HEK293T (cell line): ENCODE measurements around the gene GDF11.
A peak's percentile ranks its signal among the peaks of the same experiment; 100 is the strongest.

Source experiments
- CTCF ChIA-PET: fragments of 350-600 bp; formaldehyde crosslinking; extraction: SDS; loops from one replicate; lab custom pipeline; 2021; ENCODE audit warnings: antibody characterized with exemption, inconsistent platforms; lab: Yijun Ruan, JAX
- POLR2A ChIA-PET: fragments of 350-600 bp; formaldehyde crosslinking; extraction: SDS; loops from one replicate; lab custom pipeline; 2020; ENCODE audit warnings: antibody characterized with exemption, inconsistent platforms; lab: Yijun Ruan, JAX
- DNase-seq: peaks from one replicate; pipeline ENCODE4 v3.0.0; 2012; ENCODE audit warnings: mixed read lengths; ENCODE audit errors: extremely low spot score
- ARNT ChIP-seq: fragments of 450-650 bp; IDR thresholded peaks from 2 replicates; pipeline ENCODE4 v1.6.1; 2017; ENCODE audit warnings: mild to moderate bottlenecking
- BHLHE40 ChIP-seq: fragments of 450-650 bp; IDR thresholded peaks from 2 replicates; pipeline ENCODE4 v1.6.1; 2016; ENCODE audit warnings: mild to moderate bottlenecking, moderate library complexity, borderline replicate concordance
- CTBP1 ChIP-seq: fragments of 450-650 bp; IDR thresholded peaks from 2 replicates; pipeline ENCODE4 v1.6.1; 2016; ENCODE audit warnings: borderline replicate concordance
- ELF4 ChIP-seq: fragments of 450-650 bp; IDR thresholded peaks from 2 replicates; pipeline ENCODE4 v1.6.1; 2017; ENCODE audit warnings: antibody characterized with exemption
- FOXA1 ChIP-seq: fragments of 450-650 bp; IDR thresholded peaks from 2 replicates; pipeline ENCODE4 v1.6.1; 2016; ENCODE audit warnings: mild to moderate bottlenecking
- FOXK2 ChIP-seq: fragments of 450-650 bp; IDR thresholded peaks from 2 replicates; pipeline ENCODE4 v1.6.1; 2016; ENCODE audit warnings: mild to moderate bottlenecking
- FOXM1 ChIP-seq: fragments of 450-650 bp; IDR thresholded peaks from 2 replicates; pipeline ENCODE4 v1.6.1; 2017; ENCODE audit warnings: mild to moderate bottlenecking, borderline replicate concordance
- HDGF ChIP-seq: fragments of 450-650 bp; IDR thresholded peaks from 2 replicates; pipeline ENCODE4 v1.6.1; 2017; ENCODE audit warnings: antibody characterized with exemption, borderline replicate concordance
- L3MBTL2 ChIP-seq: fragments of 450-650 bp; conservative IDR thresholded peaks from 2 replicates; pipeline ENCODE4 v1.6.1; 2016; ENCODE audit warnings: mild to moderate bottlenecking
- LEF1 ChIP-seq: fragments of 450-650 bp; IDR thresholded peaks from 2 replicates; pipeline ENCODE4 v1.6.1; 2017; ENCODE audit warnings: mild to moderate bottlenecking, borderline replicate concordance
- NFRKB ChIP-seq: fragments of 450-650 bp; IDR thresholded peaks from 2 replicates; pipeline ENCODE4 v1.6.1; 2016; ENCODE audit warnings: mild to moderate bottlenecking, moderate library complexity
- SP1 ChIP-seq: fragments of 450-650 bp; IDR thresholded peaks from 2 replicates; pipeline ENCODE4 v1.6.1; 2017
- SUZ12 ChIP-seq: fragments of 450-650 bp; IDR thresholded peaks from 2 replicates; pipeline ENCODE4 v1.6.1; 2016; ENCODE audit warnings: mild to moderate bottlenecking
- TARDBP ChIP-seq: fragments of 450-650 bp; IDR thresholded peaks from 2 replicates; pipeline ENCODE4 v1.6.1; 2016
- ZNF384 ChIP-seq: fragments of 450-650 bp; IDR thresholded peaks from 2 replicates; pipeline ENCODE4 v1.6.1; 2016
- TF ChIP-seq, protein P1 (sequence below): fragments of 450-650 bp; IDR thresholded peaks from 2 replicates; pipeline ENCODE4 v1.6.1; 2016

GDF11 gene

GRCh38 chr12:55722948-55723347 lies 20.0 kb upstream of the GDF11 start:
- ChIA-PET POLR2A (interaction anchor here (1.5 kb wide), 1 partner anchor 11 kb away, joined by 3 read pairs; no protein-coding TSS in a partner anchor), CTCF (interaction anchor here (1.1 to 3.5 kb wide), 3 partner anchors 10 to 42 kb away, joined by 3 to 30 read pairs (median 4); a partner anchor contains a TSS)
- TF ChIP-seq ARNT (no peak), FOXM1 (no peak), ELF4 (no peak), SUZ12 (no peak), NFRKB (no peak)
- no peak for DNase-seq

- no peak for DNase-seq
- CTCF ChIA-PET = interaction anchor here (1.1 to 3.5 kb wide), 3 partner anchors 9 to 42 kb away, joined by 3 to 30 read pairs (median 4); a partner anchor contains a TSS
- POLR2A ChIA-PET = interaction anchor here (1.4 to 1.5 kb wide), 2 partner anchors 12 kb away, joined by 3 read pairs; no protein-coding TSS in a partner anchor
- no peak for TF ChIP-seq ZNF384
- TF ChIP-seq ARNT = no peak
- no peak for TF ChIP-seq FOXA1
- no peak for TF ChIP-seq SP1
- TF ChIP-seq, protein P1, sequence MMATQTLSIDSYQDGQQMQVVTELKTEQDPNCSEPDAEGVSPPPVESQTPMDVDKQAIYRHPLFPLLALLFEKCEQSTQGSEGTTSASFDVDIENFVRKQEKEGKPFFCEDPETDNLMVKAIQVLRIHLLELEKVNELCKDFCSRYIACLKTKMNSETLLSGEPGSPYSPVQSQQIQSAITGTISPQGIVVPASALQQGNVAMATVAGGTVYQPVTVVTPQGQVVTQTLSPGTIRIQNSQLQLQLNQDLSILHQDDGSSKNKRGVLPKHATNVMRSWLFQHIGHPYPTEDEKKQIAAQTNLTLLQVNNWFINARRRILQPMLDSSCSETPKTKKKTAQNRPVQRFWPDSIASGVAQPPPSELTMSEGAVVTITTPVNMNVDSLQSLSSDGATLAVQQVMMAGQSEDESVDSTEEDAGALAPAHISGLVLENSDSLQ = no peak
- TF ChIP-seq HDGF = no peak
- no peak for TF ChIP-seq NFRKB
- no peak for TF ChIP-seq CTBP1
- TF ChIP-seq BHLHE40 = no peak
- no peak for TF ChIP-seq L3MBTL2
- TF ChIP-seq ELF4 = no peak
- TF ChIP-seq FOXM1 = no peak
- no peak for TF ChIP-seq TARDBP
- no peak for TF ChIP-seq FOXK2
- TF ChIP-seq SUZ12 = no peak
- no peak for TF ChIP-seq LEF1
Measured at GRCh38 chr12:55723516-55724225, 19.3 kb upstream of the GDF11 start.

- no peak for TF ChIP-seq CTBP1
- no peak for TF ChIP-seq LEF1
- TF ChIP-seq, protein P1 = no peak
- no peak for TF ChIP-seq ARNT
- no peak for TF ChIP-seq FOXM1
- no peak for TF ChIP-seq FOXA1
- no peak for TF ChIP-seq NFRKB
- TF ChIP-seq BHLHE40 = no peak
- no peak for TF ChIP-seq ELF4
- TF ChIP-seq L3MBTL2 = no peak
- no peak for TF ChIP-seq ZNF384
- no peak for TF ChIP-seq FOXK2
- TF ChIP-seq TARDBP = no peak
- no peak for TF ChIP-seq SUZ12
- peak; percentile 65 for DNase-seq
- ChIA-PET CTCF (interaction anchor here (0.6 to 3.5 kb wide), 6 partner anchors 8 to 1083 kb away, joined by 3 to 30 read pairs (median 4); partner anchors contain the start of gene BLOC1S1), POLR2A (interaction anchor here (1.0 to 1.4 kb wide), 3 partner anchors 8 to 14 kb away, joined by 3 to 10 read pairs (median 5); partner anchors contain the start of gene BLOC1S1)
Measured at GRCh38 chr12:55724226-55724939, 18.5 kb upstream of the GDF11 start.

- POLR2A ChIA-PET = interaction anchor here (1.0 to 1.4 kb wide), 2 partner anchors 9 to 13 kb away, joined by 5 to 10 read pairs; partner anchors contain the start of gene BLOC1S1
- TF ChIP-seq SP1 (no peak), HDGF (no peak), L3MBTL2 (no peak), FOXK2 (no peak), ZNF384 (no peak), LEF1 (no peak), BHLHE40 (no peak), ELF4 (no peak), TARDBP (no peak), FOXM1 (no peak)
- TF ChIP-seq, protein P1 = no peak
Measured at GRCh38 chr12:55724940-55725309, 18.0 kb upstream of the GDF11 start.

GRCh38 chr12:55725556-55725955 lies 17.4 kb upstream of the GDF11 start:
- CTCF ChIA-PET = interaction anchor here (0.8 to 3.5 kb wide), 3 partner anchors 9 to 12 kb away, joined by 3 to 30 read pairs (median 10); partner anchors contain the start of gene BLOC1S1
- POLR2A ChIA-PET = interaction anchor here (1.0 to 1.4 kb wide), 2 partner anchors 10 to 12 kb away, joined by 5 to 10 read pairs; partner anchors contain the start of gene BLOC1S1
- DNase-seq = no peak
- TF ChIP-seq, protein P1 = no peak

More at GRCh38 chr12:55724940-55725309, 18.0 kb upstream of the GDF11 start:
- DNase-seq = no peak
- CTCF ChIA-PET = interaction anchor here (0.6 to 3.5 kb wide), 5 partner anchors 9 to 1083 kb away, joined by 3 to 30 read pairs (median 4); partner anchors contain the start of gene BLOC1S1
